COR-L47 (cell line): ENCODE measurements around the gene RAB31.

Experiments used
- DNase-seq: peaks from one replicate; lab custom pipeline; 2025; lab: John Stamatoyannopoulos, UW

RAB31 gene

DNA sequence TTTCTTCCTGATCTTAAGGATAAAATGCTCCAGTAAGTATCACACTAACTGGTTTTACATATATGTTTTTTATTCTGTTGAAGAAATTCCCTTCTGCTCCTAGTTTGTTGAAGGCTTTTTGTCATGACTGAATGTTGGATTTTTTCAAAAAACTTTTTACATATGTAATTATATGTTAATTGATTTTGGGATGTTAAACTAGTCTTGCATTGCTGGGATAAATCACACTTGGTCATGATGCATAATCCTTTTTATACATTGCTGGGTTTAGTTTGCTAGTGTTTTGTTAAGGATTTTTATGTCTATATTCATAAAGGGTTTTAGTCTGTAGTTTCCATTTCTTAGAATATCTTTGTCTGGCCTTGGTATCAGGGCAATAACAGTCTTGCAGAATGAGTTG is 112.0 kb downstream of the RAB31 start:
- no peak for DNase-seq

- DNase-seq: no peak
These were observed 112.6 kb downstream of the RAB31 start for GRCh38 chr18:9820719-9821118.

- DNase-seq: no peak
These were observed 114.6 kb downstream of the RAB31 start for GRCh38 chr18:9822587-9823185.

- no peak for DNase-seq
These were observed 115.8 kb downstream of the RAB31 start for GRCh38 chr18:9823805-9824473.

GRCh38 chr18:9824474-9824832 is 116.4 kb downstream of the RAB31 start:
- no peak for DNase-seq

DNA sequence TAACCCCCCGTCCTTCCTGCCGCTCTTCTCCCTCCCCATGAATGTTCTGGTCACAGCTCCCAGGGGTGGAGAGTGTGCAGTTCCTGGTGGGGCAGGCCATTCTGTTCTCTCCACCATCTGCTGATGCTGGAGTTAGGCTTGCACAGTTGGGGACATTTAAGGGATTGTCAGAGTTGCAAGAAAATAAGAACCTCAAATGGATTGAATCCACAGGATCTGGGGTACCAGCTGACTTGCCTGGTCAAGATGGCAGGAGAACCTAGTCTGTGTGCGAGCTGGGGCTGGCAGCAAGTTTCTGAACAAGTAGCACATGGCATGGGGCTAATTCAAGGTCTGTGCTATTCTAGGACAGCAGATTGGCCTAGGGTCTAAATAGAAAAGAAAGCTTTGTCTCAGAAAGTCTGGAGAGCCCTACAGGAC is 116.9 kb downstream of the RAB31 start:
- no peak for DNase-seq

- peak; percentile 27 for DNase-seq
These were observed 117.5 kb downstream of the RAB31 start for GRCh38 chr18:9825571-9826073.

DNA sequence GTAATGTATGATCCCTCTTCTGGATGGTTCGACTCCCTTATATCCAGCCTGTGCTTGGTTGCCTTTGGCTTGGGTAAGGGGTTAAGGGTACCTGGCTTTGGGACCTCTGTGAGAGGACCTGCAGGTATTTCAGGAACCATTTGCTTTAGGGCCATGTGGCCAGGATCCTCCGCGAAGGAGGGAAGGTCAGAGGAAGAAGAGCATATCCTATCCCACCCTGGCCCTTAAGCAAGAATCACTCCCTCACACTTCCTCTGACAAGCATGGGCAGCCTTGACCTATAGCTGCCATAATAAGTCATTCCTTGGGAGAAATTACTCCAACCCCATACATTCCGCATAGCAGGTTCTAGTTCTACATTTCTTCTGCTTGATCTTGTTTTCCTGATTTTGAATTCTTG is 118.6 kb downstream of the RAB31 start:
- no peak for DNase-seq

- DNase-seq: no peak
These were observed 119.2 kb downstream of the RAB31 start for GRCh38 chr18:9827211-9827792.

- DNase-seq: no peak
These were observed 119.8 kb downstream of the RAB31 start for GRCh38 chr18:9827793-9828505.

- DNase-seq: no peak
These were observed 120.7 kb downstream of the RAB31 start for GRCh38 chr18:9828506-9829396.

DNA sequence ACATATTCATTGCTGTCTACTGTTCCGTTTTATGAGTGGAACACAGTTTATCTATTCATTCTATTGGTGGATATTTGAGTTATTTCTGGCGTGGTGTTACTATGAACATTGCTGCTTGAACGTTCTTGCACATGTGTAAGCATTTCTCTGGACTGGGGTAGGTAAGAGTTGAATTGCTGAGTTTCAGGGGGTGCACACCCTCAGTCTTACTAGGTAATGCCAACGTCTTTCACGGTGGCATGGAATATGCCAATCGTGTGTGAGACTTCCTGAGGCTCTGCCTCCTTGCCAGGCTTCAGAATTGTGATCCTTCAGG is 121.3 kb downstream of the RAB31 start:
- no peak for DNase-seq

DNA sequence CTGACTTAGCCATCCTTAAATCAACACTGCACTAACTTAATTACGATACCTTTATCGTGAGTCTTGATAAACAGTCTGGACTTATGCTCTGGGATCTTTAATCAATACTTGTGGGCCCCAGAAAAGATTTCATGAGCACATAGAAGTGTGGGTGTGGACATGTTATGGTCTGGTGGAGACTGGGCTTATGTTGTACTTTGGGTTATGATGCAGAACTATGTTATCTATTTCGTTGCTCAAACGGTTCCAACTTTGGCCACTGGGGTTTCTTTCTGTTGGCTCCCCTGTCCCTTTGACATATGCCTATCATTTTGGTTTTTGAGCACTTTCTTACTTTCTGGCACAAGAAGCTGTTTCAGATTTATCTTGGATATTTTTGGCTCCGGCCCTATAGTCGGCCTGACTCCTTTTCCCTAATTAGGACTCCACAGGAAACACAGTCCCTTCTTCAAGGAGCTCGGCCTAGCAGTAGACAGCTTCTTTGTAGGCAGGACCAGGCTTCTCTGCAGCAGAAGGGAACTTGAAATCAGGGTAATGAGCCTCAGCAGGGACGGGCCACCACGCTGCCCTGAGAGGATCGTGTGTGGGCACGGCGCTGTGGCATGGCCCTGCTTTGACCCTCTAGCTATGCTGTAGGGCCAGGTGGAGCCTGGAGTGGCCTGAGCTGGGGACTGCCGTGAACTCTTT is 123.1 kb downstream of the RAB31 start:
- no peak for DNase-seq

DNA sequence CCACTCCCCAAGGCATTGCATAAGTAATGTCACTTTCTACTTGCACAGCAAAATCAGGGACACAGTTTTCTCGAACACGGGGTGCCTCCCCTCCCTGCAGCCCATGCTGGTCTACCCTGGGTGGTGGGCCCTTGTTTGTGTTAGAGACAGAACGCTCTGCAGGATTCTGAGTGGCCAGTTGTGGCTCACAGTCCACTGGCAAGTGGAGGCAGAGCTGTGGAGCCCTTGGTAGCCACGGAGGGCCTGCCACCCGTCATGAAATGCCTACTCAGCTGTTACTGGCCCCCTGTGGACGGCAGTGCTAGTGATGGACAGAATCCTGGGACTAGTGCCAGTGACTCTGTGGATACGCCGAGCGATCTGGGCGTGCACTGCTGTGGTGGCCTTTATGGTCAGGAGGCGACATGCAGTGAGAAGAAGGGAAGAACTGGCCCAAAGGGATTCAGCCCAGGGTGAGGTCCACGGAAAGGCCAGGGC is 123.7 kb downstream of the RAB31 start:
- DNase-seq: no peak

DNA sequence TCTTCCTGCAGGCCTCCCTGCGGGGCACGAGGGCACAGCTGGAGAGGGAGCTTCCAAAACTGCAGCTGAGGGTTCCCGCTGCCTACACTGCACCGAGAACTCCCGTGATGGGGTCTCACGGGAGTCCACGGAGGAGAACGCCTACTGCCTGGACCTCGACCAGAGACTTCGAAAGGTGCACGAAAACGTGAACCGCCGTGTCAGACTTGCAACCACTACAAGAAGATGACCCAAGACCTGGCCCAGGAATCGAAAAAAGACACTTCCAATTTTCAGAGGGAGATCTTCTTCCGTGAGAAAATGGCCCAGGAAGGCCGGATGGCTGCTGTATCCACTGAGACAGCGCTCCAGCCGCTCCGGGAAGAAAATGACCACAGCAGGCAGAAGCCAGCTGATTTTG is 124.8 kb downstream of the RAB31 start:
- no peak for DNase-seq

- DNase-seq: no peak
These were observed 126.5 kb downstream of the RAB31 start for GRCh38 chr18:9834551-9834950.

- no peak for DNase-seq
These were observed 127.1 kb downstream of the RAB31 start for GRCh38 chr18:9835113-9835755.

- no peak for DNase-seq
These were observed 127.7 kb downstream of the RAB31 start for GRCh38 chr18:9835825-9836224.

DNA sequence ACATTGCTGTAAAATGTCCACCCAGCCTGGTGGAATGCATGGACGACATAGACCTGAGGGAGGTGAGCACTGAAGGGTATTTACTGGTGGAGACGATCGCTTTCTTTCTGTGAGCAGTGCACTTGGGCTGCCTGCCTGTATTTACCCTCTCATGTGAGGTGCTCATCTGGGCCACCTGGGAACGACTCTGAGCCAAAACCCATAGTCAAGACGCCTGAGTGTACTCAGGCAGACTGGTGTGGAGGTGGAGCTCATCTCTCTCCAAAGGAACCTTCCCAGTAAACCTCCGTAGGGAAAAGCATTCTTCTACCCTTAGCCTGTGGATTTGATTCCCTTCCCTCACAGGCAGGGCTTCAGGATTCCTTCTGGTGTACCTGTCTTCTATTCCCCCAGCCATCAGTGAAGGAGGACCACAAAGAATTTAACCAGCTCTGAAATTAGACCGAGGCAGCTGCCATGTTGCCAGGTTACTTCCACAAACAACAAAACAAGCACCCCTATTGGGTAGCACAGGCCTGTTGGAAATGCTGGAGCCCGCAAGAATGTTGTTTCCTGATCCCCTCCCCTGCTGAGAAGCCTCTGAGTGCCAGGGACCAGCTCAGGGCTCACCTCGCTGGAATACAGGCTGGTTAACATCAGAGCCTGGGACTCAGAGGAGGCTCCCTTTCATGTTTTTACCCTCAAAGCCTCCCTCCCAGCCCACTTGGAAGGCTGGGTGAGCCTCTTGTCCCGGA is 130.2 kb downstream of the RAB31 start:
- peak; percentile 76 for DNase-seq

DNA sequence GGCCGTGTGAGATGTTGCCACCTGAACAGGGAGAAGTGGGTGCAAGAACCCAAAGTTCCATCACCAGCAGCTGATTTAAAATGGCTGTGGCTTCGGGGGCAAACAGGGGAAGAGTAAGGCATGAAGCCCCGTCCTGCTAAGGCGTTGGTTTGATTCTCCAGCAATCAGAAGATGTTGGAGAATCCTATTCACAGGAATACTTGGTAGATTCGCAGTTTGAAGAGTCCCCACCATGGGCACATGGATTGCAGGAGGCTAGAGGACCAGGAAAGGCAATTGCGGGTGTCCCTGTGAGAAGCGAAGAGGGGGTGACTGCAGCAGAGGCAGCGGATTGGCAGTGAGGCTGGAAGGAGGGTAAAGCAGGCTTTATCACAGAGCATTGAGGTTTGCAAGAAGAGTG is 131.1 kb downstream of the RAB31 start:
- no peak for DNase-seq
